H9 (cell line): ENCODE measurements around the gene CHPT1. TPM values are rescaled to one million over a fixed set of nuclear protein-coding genes. Genes with fewer than 3 reads are reported as not detected.
A peak's percentile ranks its signal among the peaks of the same experiment; 100 is the strongest.

ENCODE experiments used
- DNase-seq: peaks from one replicate; pipeline ENCODE4 v3.0.0-alpha.2; 2017
- H2AFZ ChIP-seq: one replicate; pipeline ENCODE4 v1.6.1; 2013; ENCODE audit warnings: mild to moderate bottlenecking, low read length, control low read depth, moderate library complexity
- H2AK5ac ChIP-seq: 2 replicates; pipeline ENCODE4 v1.6.1; 2013; ENCODE audit warnings: low read length, control low read depth, mixed read lengths; ENCODE audit not compliant: insufficient read length
- H2BK120ac ChIP-seq: one replicate; pipeline ENCODE4 v1.6.1; 2013; ENCODE audit warnings: low read depth, mild to moderate bottlenecking, low read length, control low read depth, inconsistent platforms; ENCODE audit not compliant: poor library complexity, severe bottlenecking
- H2BK12ac ChIP-seq: 2 replicates; pipeline ENCODE4 v1.6.1; 2013; ENCODE audit warnings: low read length, control low read depth, mixed read lengths, low read depth; ENCODE audit not compliant: insufficient read length
- H2BK15ac ChIP-seq: 2 replicates; pipeline ENCODE4 v1.6.1; 2013; ENCODE audit warnings: low read depth, low read length, control low read depth
- H2BK20ac ChIP-seq: one replicate; pipeline ENCODE4 v1.6.1; 2013; ENCODE audit warnings: low read depth, mild to moderate bottlenecking, low read length, control low read depth, inconsistent platforms; ENCODE audit not compliant: poor library complexity, severe bottlenecking
- H2BK5ac ChIP-seq: 2 replicates; pipeline ENCODE4 v1.6.1; 2013; ENCODE audit warnings: low read length, control low read depth, mixed read lengths; ENCODE audit not compliant: insufficient read length
- H3K14ac ChIP-seq: 2 replicates; pipeline ENCODE4 v1.6.1; 2013; ENCODE audit warnings: low read length, control low read depth; ENCODE audit not compliant: insufficient read depth
- H3K18ac ChIP-seq: 2 replicates; pipeline ENCODE4 v1.6.1; 2013; ENCODE audit warnings: low read depth, mild to moderate bottlenecking, mixed read lengths, low read length, control low read depth; ENCODE audit not compliant: insufficient read length
- H3K23ac ChIP-seq: 2 replicates; pipeline ENCODE4 v1.6.1; 2013; ENCODE audit warnings: low read length, control low read depth, mixed read lengths, low read depth; ENCODE audit not compliant: insufficient read length
- H3K23me2 ChIP-seq: 2 replicates; pipeline ENCODE4 v1.6.1; 2013; ENCODE audit warnings: low read depth, mild to moderate bottlenecking, mixed read lengths, low read length, control low read depth; ENCODE audit not compliant: insufficient read length, poor library complexity, severe bottlenecking
- H3K27ac ChIP-seq: 2 replicates; pipeline ENCODE4 v1.5.1; 2013; ENCODE audit warnings: low read length, control low read depth, mixed read lengths, low read depth; ENCODE audit not compliant: insufficient read length
- H3K27me3 ChIP-seq: 2 replicates; pipeline ENCODE4 v1.6.1; 2013; ENCODE audit warnings: low read length, control low read depth, inconsistent platforms; ENCODE audit not compliant: insufficient read depth
- H3K4ac ChIP-seq: 2 replicates; pipeline ENCODE4 v1.6.1; 2013; ENCODE audit warnings: low read depth, mild to moderate bottlenecking, control low read depth, inconsistent platforms, low read length, moderate library complexity
- H3K4me1 ChIP-seq: 2 replicates; pipeline ENCODE4 v1.6.1; 2013; ENCODE audit warnings: low read length, control low read depth, inconsistent platforms; ENCODE audit not compliant: insufficient read depth
- H3K4me2 ChIP-seq: 2 replicates; pipeline ENCODE4 v1.6.1; 2013; ENCODE audit warnings: low read length, control low read depth, mixed read lengths; ENCODE audit not compliant: insufficient read length, insufficient read depth
- H3K56ac ChIP-seq: 2 replicates; pipeline ENCODE4 v1.6.1; 2013; ENCODE audit warnings: low read depth, mild to moderate bottlenecking, mixed read lengths, low read length, control low read depth; ENCODE audit not compliant: insufficient read length
- H3K79me1 ChIP-seq: 2 replicates; pipeline ENCODE4 v1.6.1; 2013; ENCODE audit warnings: low read depth, mild to moderate bottlenecking, moderate library complexity, low read length, control low read depth, inconsistent platforms; ENCODE audit not compliant: insufficient read depth, poor library complexity, severe bottlenecking
- H3K79me2 ChIP-seq: 2 replicates; pipeline ENCODE4 v1.6.1; 2013; ENCODE audit warnings: low read length, control low read depth, inconsistent platforms; ENCODE audit not compliant: insufficient read depth
- H3K9ac ChIP-seq: 2 replicates; pipeline ENCODE4 v1.6.1; 2013; ENCODE audit warnings: low read length, control low read depth, mixed read lengths; ENCODE audit not compliant: insufficient read length; ENCODE audit errors: extremely low read depth
- H3K9me3 ChIP-seq: one replicate; pipeline ENCODE4 v1.6.1; 2013; ENCODE audit warnings: low read depth, low read length, inconsistent platforms; ENCODE audit not compliant: control insufficient read depth
- H3T11ph ChIP-seq: one replicate; pipeline ENCODE4 v1.6.1; 2013; ENCODE audit warnings: mild to moderate bottlenecking, low read length, control low read depth, inconsistent platforms
- H4K20me1 ChIP-seq: one replicate; pipeline ENCODE4 v1.6.1; 2013; ENCODE audit not compliant: control insufficient read depth, insufficient read length, insufficient read depth
- H4K5ac ChIP-seq: 2 replicates; pipeline ENCODE4 v1.6.1; 2013; ENCODE audit warnings: low read depth, mild to moderate bottlenecking, mixed read lengths, low read length, control low read depth; ENCODE audit not compliant: insufficient read length
- H4K8ac ChIP-seq: replicated peaks from 2 replicates; pipeline ENCODE4 v1.6.1; 2013; ENCODE audit warnings: low read length, control low read depth, mixed read lengths, low read depth; ENCODE audit not compliant: insufficient read length
- H4K91ac ChIP-seq: 2 replicates; pipeline ENCODE4 v1.6.1; 2013; ENCODE audit warnings: low read depth, mild to moderate bottlenecking, moderate library complexity, mixed read lengths, low read length, control low read depth; ENCODE audit not compliant: insufficient read length
- H3K27ac Mint-ChIP-seq, 3 experiments: 2 replicates in 2 of 3; 3 replicates in 1 of 3; pipeline ENCODE4 v1.8.0; 2020 to 2021; ENCODE audit warnings: mixed read lengths in 3 of 3, mild to moderate bottlenecking in 1 of 3, moderate library complexity in 1 of 3
- H3K27me3 Mint-ChIP-seq: 2 replicates; pipeline ENCODE4 v1.8.0; 2021; ENCODE audit warnings: low read depth, mild to moderate bottlenecking, moderate library complexity, mixed read lengths
- H3K36me3 Mint-ChIP-seq, 3 experiments: 2 replicates in 2 of 3; 3 replicates in 1 of 3; pipeline ENCODE4 v1.8.0; 2020 to 2021; ENCODE audit warnings: low read depth in 3 of 3, mixed read lengths in 3 of 3; ENCODE audit not compliant: insufficient read depth in 1 of 3
- H3K4me1 Mint-ChIP-seq, 2 experiments: 2 replicates each; pipeline ENCODE4 v1.8.0; 2020; ENCODE audit warnings: mixed read lengths in 2 of 2
- H3K4me3 Mint-ChIP-seq, 2 experiments: 2 replicates in 1 of 2; 3 replicates in 1 of 2; pipeline ENCODE4 v1.8.0; 2020 to 2021; ENCODE audit warnings: mild to moderate bottlenecking in 2 of 2, mixed read lengths in 2 of 2, moderate library complexity in 1 of 2
- H3K9me3 Mint-ChIP-seq, 2 experiments: 2 replicates in 1 of 2; 3 replicates in 1 of 2; pipeline ENCODE4 v1.8.0; 2020; ENCODE audit warnings: mild to moderate bottlenecking in 2 of 2, mixed read lengths in 2 of 2, moderate library complexity in 1 of 2
- CTCF ChIP-seq: fragments of 200-600 bp; sonication (generic); conservative IDR thresholded peaks from 3 replicates; pipeline ENCODE4 v1.8.0; 2021; ENCODE audit warnings: antibody characterized with exemption, mild to moderate bottlenecking
- WGBS: extraction: QIAGEN DNeasy Blood & Tissue Kit; methylation state at CpG from one replicate; pipeline ENCODE4 v1.1.7; 2013; ENCODE audit warnings: missing lambda C conversion rate, low lambda C conversion rate, mixed read lengths; ENCODE audit not compliant: insufficient read length; ENCODE audit errors: extremely low coverage; 5-methylcytosine and 5-hydroxymethylcytosine counted together
- total RNA-seq: library from RNA; stranded (reverse); gene quantifications from 2 replicates; pipeline ENCODE4 v1.2.1, GENCODE V29; 2021

The CHPT1 gene
- total RNA-seq, 1 experiment from 2014 or later: 17.1 TPM

DNA sequence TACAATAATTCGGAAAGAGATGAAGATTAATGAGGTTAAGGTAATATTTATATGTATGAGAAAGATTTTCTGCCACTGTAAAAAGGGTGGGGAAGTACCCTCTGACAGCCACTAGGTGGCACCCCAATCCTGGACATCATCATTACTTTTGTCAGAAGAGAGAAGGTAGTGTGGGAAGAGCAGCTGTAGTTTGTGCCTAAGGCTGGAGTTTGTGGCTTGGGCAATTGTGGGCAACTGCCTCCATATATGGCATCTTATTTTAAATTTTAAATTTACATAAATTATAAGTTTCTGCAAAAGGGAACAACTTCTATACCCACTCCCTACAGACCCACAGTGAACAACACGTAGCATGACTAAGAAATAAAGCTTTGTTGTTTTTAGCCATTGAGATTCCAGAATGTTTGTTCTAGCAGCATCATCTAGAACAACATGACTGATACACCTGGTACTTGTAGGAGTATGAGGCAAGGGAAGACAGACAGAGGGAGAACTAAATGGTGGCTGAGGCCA, 76.3 kb downstream of the CHPT1 start:
- Histone ChIP-seq H3K27me3 (no peaks in the 10 kb centered on the region), H3K27ac (no peak overlapping the region), H3K23me2 (no peaks in the 10 kb centered on the region), H3K9me3 (no peaks in the 10 kb centered on the region), H4K5ac (no peak overlapping the region), H3K4ac (no peak overlapping the region), H3K9ac (no peak overlapping the region), H4K20me1 (no peaks in the 10 kb centered on the region), H3K56ac (no peak overlapping the region), H3T11ph (no peak overlapping the region), H3K4me1 (no peaks in the 10 kb centered on the region), H4K91ac (no peak overlapping the region), H2BK12ac (no peak overlapping the region), H2BK15ac (no peak overlapping the region), H3K23ac (no peak overlapping the region), H3K79me2 (no peaks in the 10 kb centered on the region), H2AK5ac (no peak overlapping the region), H3K18ac (no peak overlapping the region), H3K14ac (no peak overlapping the region), H2BK5ac (no peak overlapping the region), H2AFZ (no peak overlapping the region), H3K79me1 (no peaks in the 10 kb centered on the region), H4K8ac (no peak overlapping the region), H2BK20ac (no peak overlapping the region), H3K4me2 (no peak overlapping the region), H2BK120ac (no peak overlapping the region)
- H3K4me1 Mint-ChIP-seq: no peaks in the 10 kb centered on the region
- H3K27me3 Mint-ChIP-seq: no peaks in the 10 kb centered on the region
- peak; percentile 95 for TF ChIP-seq CTCF
- H3K9me3 Mint-ChIP-seq: no peaks in the 10 kb centered on the region
- DNase-seq: peak; percentile 55
- peaks cover 7 to 41% (median 36%) of the 10 kb centered on the region in 3 experiments; a peak in 6 of 7 replicates for H3K36me3 Mint-ChIP-seq
- peak overlapping the region in 2 of 3 experiments; percentile 46 to 62; a peak in 2 of 7 replicates for H3K27ac Mint-ChIP-seq
- no peak overlapping the region for H3K4me3 Mint-ChIP-seq
- WGBS: 100% methylated on average over 1 of the region's 2 CpGs
